GM23338 (cell line): ENCODE measurements around the gene UBXN7. TPM values are rescaled to one million over a fixed set of nuclear protein-coding genes. Genes with fewer than 3 reads are reported as not detected.

Source experiments
- ATAC-seq: fragments of 200-7000 bp; cut with Tn5 transposase; 3 replicates; pipeline ENCODE4 v1.9.1; 2020
- DNase-seq: peaks from one replicate; pipeline ENCODE4 v3.0.0-alpha.2; 2015; ENCODE audit warnings: low spot score
- H2AFZ ChIP-seq: fragments of 200-600 bp; sonication (generic); 2 replicates; pipeline ENCODE4 v1.8.0; 2016; ENCODE audit warnings: antibody characterized with exemption, mild to moderate bottlenecking, moderate library complexity
- H3F3A ChIP-seq: fragments of 200-600 bp; sonication (generic); replicated peaks from 2 replicates; pipeline ENCODE4 v1.8.0; 2017; ENCODE audit warnings: antibody characterized with exemption, mixed run types, low read depth
- H3K27ac ChIP-seq: fragments of 200-600 bp; sonication (generic); 2 replicates; pipeline ENCODE4 v1.6.1; 2016; ENCODE audit warnings: low read depth
- H3K27me3 ChIP-seq: fragments of 200-600 bp; sonication (generic); 2 replicates; pipeline ENCODE4 v1.8.0; 2016; ENCODE audit warnings: mild to moderate bottlenecking, mixed run types, moderate library complexity; ENCODE audit not compliant: insufficient read depth
- H3K36me3 ChIP-seq: fragments of 200-600 bp; sonication (generic); 2 replicates; pipeline ENCODE4 v1.8.0; 2016; ENCODE audit warnings: mild to moderate bottlenecking; ENCODE audit not compliant: insufficient read depth
- H3K4me1 ChIP-seq: fragments of 200-600 bp; sonication (generic); 2 replicates; pipeline ENCODE4 v1.8.0; 2016; ENCODE audit warnings: mild to moderate bottlenecking, moderate library complexity; ENCODE audit not compliant: insufficient read depth
- H3K4me2 ChIP-seq: fragments of 200-600 bp; sonication (generic); 2 replicates; pipeline ENCODE4 v1.7.1; 2017; ENCODE audit warnings: mixed run types
- H3K4me3 ChIP-seq: fragments of 200-600 bp; sonication (generic); 2 replicates; pipeline ENCODE4 v1.6.1; 2016; ENCODE audit warnings: mixed run types
- H3K79me2 ChIP-seq: fragments of 200-600 bp; sonication (generic); replicated peaks from 2 replicates; pipeline ENCODE4 v1.8.0; 2017; ENCODE audit warnings: mild to moderate bottlenecking; ENCODE audit not compliant: insufficient read depth
- H3K9me2 ChIP-seq: fragments of 200-600 bp; sonication (generic); 2 replicates; pipeline ENCODE4 v1.8.0; 2017; ENCODE audit not compliant: insufficient read depth
- H4K20me1 ChIP-seq: fragments of 200-600 bp; sonication (generic); replicated peaks from 2 replicates; pipeline ENCODE4 v1.8.0; 2017; ENCODE audit warnings: mild to moderate bottlenecking; ENCODE audit not compliant: insufficient read depth
- H3K27ac Mint-ChIP-seq: 2 replicates; pipeline ENCODE4 v1.8.0; 2020; ENCODE audit warnings: inconsistent platforms, mild to moderate bottlenecking, moderate library complexity, mixed read lengths
- H3K27me3 Mint-ChIP-seq: 3 replicates; pipeline ENCODE4 v1.8.0; 2022; ENCODE audit warnings: low read depth, mild to moderate bottlenecking, moderate library complexity, mixed read lengths, inconsistent platforms; ENCODE audit not compliant: insufficient read depth, poor library complexity
- H3K36me3 Mint-ChIP-seq: 3 replicates; pipeline ENCODE4 v1.8.0; 2021; ENCODE audit warnings: low read depth, mild to moderate bottlenecking, inconsistent platforms, moderate library complexity, mixed read lengths
- H3K4me1 Mint-ChIP-seq: 3 replicates; pipeline ENCODE4 v1.8.0; 2020; ENCODE audit warnings: mild to moderate bottlenecking, inconsistent platforms, mixed read lengths
- H3K4me3 Mint-ChIP-seq: 3 replicates; pipeline ENCODE4 v1.8.0; 2021; ENCODE audit warnings: moderate library complexity, mild to moderate bottlenecking, inconsistent platforms, mixed read lengths
- H3K9me3 Mint-ChIP-seq: 3 replicates; pipeline ENCODE4 v1.8.0; 2020; ENCODE audit warnings: moderate library complexity, mild to moderate bottlenecking, inconsistent platforms, mixed read lengths
- CREB1 ChIP-seq: fragments of 250-450 bp; sonication (Bioruptor Pico); IDR thresholded peaks from 2 replicates; pipeline ENCODE4 v1.5.0; 2020; ENCODE audit warnings: low read depth, mild to moderate bottlenecking, moderate library complexity
- EZH2 ChIP-seq: fragments of 200-600 bp; sonication (generic); IDR thresholded peaks from one replicate; pipeline ENCODE4 v1.8.0; 2017; ENCODE audit warnings: antibody characterized with exemption, mild to moderate bottlenecking, low read depth; ENCODE audit not compliant: unreplicated experiment
- EZH2phosphoT487 ChIP-seq: fragments of 200-600 bp; sonication (generic); IDR thresholded peaks from one replicate; pipeline ENCODE4 v1.8.1; 2018; ENCODE audit warnings: antibody characterized with exemption; ENCODE audit not compliant: unreplicated experiment
- JUNB ChIP-seq: IDR thresholded peaks from one replicate; pipeline ENCODE4 v1.6.1; 2016; ENCODE audit warnings: antibody characterized with exemption; ENCODE audit not compliant: unreplicated experiment
- NANOG ChIP-seq: IDR thresholded peaks from 2 replicates; pipeline ENCODE4 v1.6.1; 2016; ENCODE audit warnings: antibody characterized with exemption, borderline replicate concordance
- POLR2AphosphoS5 ChIP-seq: IDR thresholded peaks from 2 replicates; pipeline ENCODE4 v1.6.1; 2016; ENCODE audit warnings: antibody characterized with exemption, low read depth
- STAT1 ChIP-seq: IDR thresholded peaks from one replicate; pipeline ENCODE4 v1.6.1; 2016; ENCODE audit warnings: antibody characterized with exemption; ENCODE audit not compliant: unreplicated experiment
- ZNF114 ChIP-seq: fragments of 250-450 bp; sonication (Bioruptor Pico); IDR thresholded peaks from 2 replicates; pipeline ENCODE4 v1.5.0; 2020; ENCODE audit warnings: mild to moderate bottlenecking, moderate library complexity
- ZNF331 ChIP-seq: fragments of 250-450 bp; sonication (Bioruptor Pico); IDR thresholded peaks from 2 replicates; pipeline ENCODE4 v1.5.0; 2020; ENCODE audit warnings: low read depth, mild to moderate bottlenecking, moderate library complexity
- polyA plus RNA-seq: library from polyadenylated mRNA; unstranded; fragments of >200 nt; fragmentation: Nextera tagmentation; extraction: Ambion mirVana; gene quantifications from 2 replicates; pipeline ENCODE4 v1.2.1, GENCODE V29; 2016
- total RNA-seq: library from RNA; depleted of rRNA; stranded (reverse); fragments of >200 nt; shearing (Covaris generic); gene quantifications from 2 replicates; pipeline ENCODE4 v1.2.3, GENCODE V29; 2014
- TF ChIP-seq, protein P1 (sequence below), 2 experiments: fragments of 200-600 bp in 1 of 2; sonication (generic) in 1 of 2; conservative IDR thresholded peaks; 2 replicates each; pipeline versions ENCODE4 v1.5.1 to v1.6.1; 2016 to 2017; ENCODE audit warnings: antibody characterized with exemption in 2 of 2, low read depth in 2 of 2, mild to moderate bottlenecking in 2 of 2, moderate library complexity in 1 of 2
- TF ChIP-seq, protein P2 (sequence below): IDR thresholded peaks from one replicate; pipeline ENCODE4 v1.6.1; 2018; ENCODE audit warnings: antibody characterized with exemption; ENCODE audit not compliant: unreplicated experiment
- TF ChIP-seq, protein P3 (sequence below): fragments of 250-450 bp; sonication (Bioruptor Pico); IDR thresholded peaks from 2 replicates; pipeline ENCODE4 v1.5.0; 2020; ENCODE audit warnings: mild to moderate bottlenecking, moderate library complexity
- TF ChIP-seq, protein P4 (sequence below): IDR thresholded peaks from 2 replicates; pipeline ENCODE4 v1.6.1; 2016; ENCODE audit warnings: antibody characterized with exemption

The UBXN7 gene
- total and polyA plus RNA-seq, 2 experiments from 2014 or later, result 37.9 to 46.2 TPM

DNA sequence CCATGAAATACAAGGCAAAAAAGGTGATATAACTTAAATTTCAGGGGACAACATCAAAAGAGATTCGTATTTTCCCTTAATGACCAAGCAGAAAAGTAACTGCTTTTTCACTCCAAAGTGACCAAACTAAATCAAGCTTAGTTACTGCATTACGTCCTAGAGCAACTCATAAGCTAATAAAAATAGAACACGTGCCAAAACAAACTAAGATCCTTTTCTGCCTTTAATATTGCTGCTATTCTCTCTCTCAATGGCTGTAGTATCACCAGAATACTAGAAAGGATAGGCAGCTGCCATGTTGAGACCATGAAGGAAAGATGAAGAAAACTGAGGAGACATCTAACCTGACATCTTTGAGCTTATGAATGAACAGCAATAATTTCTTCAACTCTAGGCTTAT, 43.3 kb downstream of the UBXN7 start:
- H3F3A ChIP-seq, result no peaks in the 10 kb centered on the region; the same call in 1 of the 2 replicates
- H3K9me3 Mint-ChIP-seq, result peaks cover 44% of the 10 kb centered on the region
- peaks cover 4% of the 10 kb centered on the region for H3K27me3 Mint-ChIP-seq
- no peak overlapping the region for H2AFZ ChIP-seq
- H3K4me1 ChIP-seq, result no peaks in the 10 kb centered on the region
- H3K4me1 Mint-ChIP-seq, result 0 out of 3 replicates have a peak, but pooled peaks cover 4% of the 10 kb centered on the region
- ATAC-seq (no peak), DNase-seq (no peak)
- peaks cover 48% of the 10 kb centered on the region for H3K79me2 ChIP-seq
- H3K4me3 ChIP-seq, result no peak overlapping the region
- no peak for TF ChIP-seq POLR2AphosphoS5
- TF ChIP-seq, protein P1, sequence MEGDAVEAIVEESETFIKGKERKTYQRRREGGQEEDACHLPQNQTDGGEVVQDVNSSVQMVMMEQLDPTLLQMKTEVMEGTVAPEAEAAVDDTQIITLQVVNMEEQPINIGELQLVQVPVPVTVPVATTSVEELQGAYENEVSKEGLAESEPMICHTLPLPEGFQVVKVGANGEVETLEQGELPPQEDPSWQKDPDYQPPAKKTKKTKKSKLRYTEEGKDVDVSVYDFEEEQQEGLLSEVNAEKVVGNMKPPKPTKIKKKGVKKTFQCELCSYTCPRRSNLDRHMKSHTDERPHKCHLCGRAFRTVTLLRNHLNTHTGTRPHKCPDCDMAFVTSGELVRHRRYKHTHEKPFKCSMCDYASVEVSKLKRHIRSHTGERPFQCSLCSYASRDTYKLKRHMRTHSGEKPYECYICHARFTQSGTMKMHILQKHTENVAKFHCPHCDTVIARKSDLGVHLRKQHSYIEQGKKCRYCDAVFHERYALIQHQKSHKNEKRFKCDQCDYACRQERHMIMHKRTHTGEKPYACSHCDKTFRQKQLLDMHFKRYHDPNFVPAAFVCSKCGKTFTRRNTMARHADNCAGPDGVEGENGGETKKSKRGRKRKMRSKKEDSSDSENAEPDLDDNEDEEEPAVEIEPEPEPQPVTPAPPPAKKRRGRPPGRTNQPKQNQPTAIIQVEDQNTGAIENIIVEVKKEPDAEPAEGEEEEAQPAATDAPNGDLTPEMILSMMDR (conservative IDR thresholded peaks at IDR 0.05; ENCODE audit: low read depth in 2 of 2), result no peak
- no peak for TF ChIP-seq ZNF331 (CRISPR knock-in tag)
- no peak for TF ChIP-seq NANOG
- TF ChIP-seq, protein P2, sequence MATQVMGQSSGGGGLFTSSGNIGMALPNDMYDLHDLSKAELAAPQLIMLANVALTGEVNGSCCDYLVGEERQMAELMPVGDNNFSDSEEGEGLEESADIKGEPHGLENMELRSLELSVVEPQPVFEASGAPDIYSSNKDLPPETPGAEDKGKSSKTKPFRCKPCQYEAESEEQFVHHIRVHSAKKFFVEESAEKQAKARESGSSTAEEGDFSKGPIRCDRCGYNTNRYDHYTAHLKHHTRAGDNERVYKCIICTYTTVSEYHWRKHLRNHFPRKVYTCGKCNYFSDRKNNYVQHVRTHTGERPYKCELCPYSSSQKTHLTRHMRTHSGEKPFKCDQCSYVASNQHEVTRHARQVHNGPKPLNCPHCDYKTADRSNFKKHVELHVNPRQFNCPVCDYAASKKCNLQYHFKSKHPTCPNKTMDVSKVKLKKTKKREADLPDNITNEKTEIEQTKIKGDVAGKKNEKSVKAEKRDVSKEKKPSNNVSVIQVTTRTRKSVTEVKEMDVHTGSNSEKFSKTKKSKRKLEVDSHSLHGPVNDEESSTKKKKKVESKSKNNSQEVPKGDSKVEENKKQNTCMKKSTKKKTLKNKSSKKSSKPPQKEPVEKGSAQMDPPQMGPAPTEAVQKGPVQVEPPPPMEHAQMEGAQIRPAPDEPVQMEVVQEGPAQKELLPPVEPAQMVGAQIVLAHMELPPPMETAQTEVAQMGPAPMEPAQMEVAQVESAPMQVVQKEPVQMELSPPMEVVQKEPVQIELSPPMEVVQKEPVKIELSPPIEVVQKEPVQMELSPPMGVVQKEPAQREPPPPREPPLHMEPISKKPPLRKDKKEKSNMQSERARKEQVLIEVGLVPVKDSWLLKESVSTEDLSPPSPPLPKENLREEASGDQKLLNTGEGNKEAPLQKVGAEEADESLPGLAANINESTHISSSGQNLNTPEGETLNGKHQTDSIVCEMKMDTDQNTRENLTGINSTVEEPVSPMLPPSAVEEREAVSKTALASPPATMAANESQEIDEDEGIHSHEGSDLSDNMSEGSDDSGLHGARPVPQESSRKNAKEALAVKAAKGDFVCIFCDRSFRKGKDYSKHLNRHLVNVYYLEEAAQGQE, result no peak
- TF ChIP-seq STAT1, result no peak
- no peak for TF ChIP-seq ZNF114
- TF ChIP-seq CREB1 (CRISPR knock-in tag), result no peak
- TF ChIP-seq, protein P3, sequence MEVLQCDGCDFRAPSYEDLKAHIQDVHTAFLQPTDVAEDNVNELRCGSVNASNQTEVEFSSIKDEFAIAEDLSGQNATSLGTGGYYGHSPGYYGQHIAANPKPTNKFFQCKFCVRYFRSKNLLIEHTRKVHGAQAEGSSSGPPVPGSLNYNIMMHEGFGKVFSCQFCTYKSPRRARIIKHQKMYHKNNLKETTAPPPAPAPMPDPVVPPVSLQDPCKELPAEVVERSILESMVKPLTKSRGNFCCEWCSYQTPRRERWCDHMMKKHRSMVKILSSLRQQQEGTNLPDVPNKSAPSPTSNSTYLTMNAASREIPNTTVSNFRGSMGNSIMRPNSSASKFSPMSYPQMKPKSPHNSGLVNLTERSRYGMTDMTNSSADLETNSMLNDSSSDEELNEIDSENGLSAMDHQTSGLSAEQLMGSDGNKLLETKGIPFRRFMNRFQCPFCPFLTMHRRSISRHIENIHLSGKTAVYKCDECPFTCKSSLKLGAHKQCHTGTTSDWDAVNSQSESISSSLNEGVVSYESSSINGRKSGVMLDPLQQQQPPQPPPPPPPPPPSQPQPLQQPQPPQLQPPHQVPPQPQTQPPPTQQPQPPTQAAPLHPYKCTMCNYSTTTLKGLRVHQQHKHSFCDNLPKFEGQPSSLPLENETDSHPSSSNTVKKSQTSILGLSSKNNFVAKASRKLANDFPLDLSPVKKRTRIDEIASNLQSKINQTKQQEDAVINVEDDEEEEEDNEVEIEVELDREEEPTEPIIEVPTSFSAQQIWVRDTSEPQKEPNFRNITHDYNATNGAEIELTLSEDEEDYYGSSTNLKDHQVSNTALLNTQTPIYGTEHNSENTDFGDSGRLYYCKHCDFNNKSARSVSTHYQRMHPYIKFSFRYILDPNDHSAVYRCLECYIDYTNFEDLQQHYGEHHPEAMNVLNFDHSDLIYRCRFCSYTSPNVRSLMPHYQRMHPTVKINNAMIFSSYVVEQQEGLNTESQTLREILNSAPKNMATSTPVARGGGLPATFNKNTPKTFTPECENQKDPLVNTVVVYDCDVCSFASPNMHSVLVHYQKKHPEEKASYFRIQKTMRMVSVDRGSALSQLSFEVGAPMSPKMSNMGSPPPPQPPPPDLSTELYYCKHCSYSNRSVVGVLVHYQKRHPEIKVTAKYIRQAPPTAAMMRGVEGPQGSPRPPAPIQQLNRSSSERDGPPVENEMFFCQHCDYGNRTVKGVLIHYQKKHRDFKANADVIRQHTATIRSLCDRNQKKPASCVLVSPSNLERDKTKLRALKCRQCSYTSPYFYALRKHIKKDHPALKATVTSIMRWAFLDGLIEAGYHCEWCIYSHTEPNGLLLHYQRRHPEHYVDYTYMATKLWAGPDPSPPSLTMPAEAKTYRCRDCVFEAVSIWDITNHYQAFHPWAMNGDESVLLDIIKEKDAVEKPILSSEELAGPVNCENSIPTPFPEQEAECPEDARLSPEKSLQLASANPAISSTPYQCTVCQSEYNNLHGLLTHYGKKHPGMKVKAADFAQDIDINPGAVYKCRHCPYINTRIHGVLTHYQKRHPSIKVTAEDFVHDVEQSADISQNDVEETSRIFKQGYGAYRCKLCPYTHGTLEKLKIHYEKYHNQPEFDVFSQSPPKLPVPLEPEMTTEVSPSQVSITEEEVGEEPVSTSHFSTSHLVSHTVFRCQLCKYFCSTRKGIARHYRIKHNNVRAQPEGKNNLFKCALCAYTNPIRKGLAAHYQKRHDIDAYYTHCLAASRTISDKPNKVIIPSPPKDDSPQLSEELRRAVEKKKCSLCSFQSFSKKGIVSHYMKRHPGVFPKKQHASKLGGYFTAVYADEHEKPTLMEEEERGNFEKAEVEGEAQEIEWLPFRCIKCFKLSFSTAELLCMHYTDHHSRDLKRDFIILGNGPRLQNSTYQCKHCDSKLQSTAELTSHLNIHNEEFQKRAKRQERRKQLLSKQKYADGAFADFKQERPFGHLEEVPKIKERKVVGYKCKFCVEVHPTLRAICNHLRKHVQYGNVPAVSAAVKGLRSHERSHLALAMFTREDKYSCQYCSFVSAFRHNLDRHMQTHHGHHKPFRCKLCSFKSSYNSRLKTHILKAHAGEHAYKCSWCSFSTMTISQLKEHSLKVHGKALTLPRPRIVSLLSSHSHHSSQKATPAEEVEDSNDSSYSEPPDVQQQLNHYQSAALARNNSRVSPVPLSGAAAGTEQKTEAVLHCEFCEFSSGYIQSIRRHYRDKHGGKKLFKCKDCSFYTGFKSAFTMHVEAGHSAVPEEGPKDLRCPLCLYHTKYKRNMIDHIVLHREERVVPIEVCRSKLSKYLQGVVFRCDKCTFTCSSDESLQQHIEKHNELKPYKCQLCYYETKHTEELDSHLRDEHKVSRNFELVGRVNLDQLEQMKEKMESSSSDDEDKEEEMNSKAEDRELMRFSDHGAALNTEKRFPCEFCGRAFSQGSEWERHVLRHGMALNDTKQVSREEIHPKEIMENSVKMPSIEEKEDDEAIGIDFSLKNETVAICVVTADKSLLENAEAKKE, result no peak
- no peak for TF ChIP-seq EZH2phosphoT487
- TF ChIP-seq JUNB, result no peak
- TF ChIP-seq, protein P4, sequence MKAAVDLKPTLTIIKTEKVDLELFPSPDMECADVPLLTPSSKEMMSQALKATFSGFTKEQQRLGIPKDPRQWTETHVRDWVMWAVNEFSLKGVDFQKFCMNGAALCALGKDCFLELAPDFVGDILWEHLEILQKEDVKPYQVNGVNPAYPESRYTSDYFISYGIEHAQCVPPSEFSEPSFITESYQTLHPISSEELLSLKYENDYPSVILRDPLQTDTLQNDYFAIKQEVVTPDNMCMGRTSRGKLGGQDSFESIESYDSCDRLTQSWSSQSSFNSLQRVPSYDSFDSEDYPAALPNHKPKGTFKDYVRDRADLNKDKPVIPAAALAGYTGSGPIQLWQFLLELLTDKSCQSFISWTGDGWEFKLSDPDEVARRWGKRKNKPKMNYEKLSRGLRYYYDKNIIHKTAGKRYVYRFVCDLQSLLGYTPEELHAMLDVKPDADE, result no peak
- no peak for TF ChIP-seq EZH2
- no peak overlapping the region for H3K27ac Mint-ChIP-seq
- no peaks in the 10 kb centered on the region for H3K9me2 ChIP-seq
- no peak overlapping the region for H3K4me2 ChIP-seq
- H3K4me3 Mint-ChIP-seq, result no peak overlapping the region
- no peak overlapping the region for H3K27ac ChIP-seq
- no peaks in the 10 kb centered on the region for H3K27me3 ChIP-seq
- peaks cover 95% of the 10 kb centered on the region for H3K36me3 Mint-ChIP-seq
- H3K36me3 ChIP-seq, result peaks cover 55% of the 10 kb centered on the region
- peaks cover 4% of the 10 kb centered on the region; the same call in 1 of the 2 replicates for H4K20me1 ChIP-seq
